Tibial nerve (tissue), 4 donors: ENCODE results near the gene TMEM169. TPM values are rescaled to one million over a fixed set of nuclear protein-coding genes. Genes with fewer than 3 reads are reported as not detected.

Experiments used
- DNase-seq, 2 donors: peaks; one replicate each; pipeline ENCODE4 v3.0.0-alpha.2; 2019; ENCODE audit warnings: low spot score in 2 of 2
- H3K27ac ChIP-seq, 4 donors: fragments of 200-600 bp; sonication (generic) in 3 of 4; one replicate each; pipeline ENCODE4 v1.5.1; 2017 to 2019; ENCODE audit warnings: mild to moderate bottlenecking in 1 of 4
- H3K27me3 ChIP-seq, 2 donors: fragments of 200-600 bp; sonication (generic) in 1 of 2; one replicate each; pipeline versions ENCODE4 v1.5.1 to v1.6.0; 2017 to 2019
- H3K36me3 ChIP-seq, 3 donors: fragments of 200-600 bp; sonication (generic); one replicate each; pipeline ENCODE4 v1.5.1; 2018 to 2019
- H3K4me1 ChIP-seq, 4 donors: fragments of 200-600 bp; sonication (generic) in 3 of 4; one replicate each; pipeline ENCODE4 v1.5.1; 2017 to 2019
- H3K4me3 ChIP-seq, 4 donors: fragments of 200-600 bp; sonication (generic) in 3 of 4; one replicate each; pipeline ENCODE4 v1.5.1; 2017 to 2019; ENCODE audit warnings: mild to moderate bottlenecking in 1 of 4, moderate library complexity in 1 of 4
- H3K9me3 ChIP-seq, 4 donors: fragments of 200-600 bp; sonication (generic) in 3 of 4; one replicate each; pipeline ENCODE4 v1.5.1; 2017 to 2019
- EP300 ChIP-seq, 2 donors: sonication (generic); formaldehyde crosslinking; IDR thresholded peaks; one replicate each; pipeline ENCODE4 v1.6.1; 2017; ENCODE audit warnings: antibody characterized with exemption in 2 of 2, mild to moderate bottlenecking in 1 of 2
- POLR2A ChIP-seq, 2 donors: fragments of 450-650 bp; IDR thresholded peaks; one replicate each; pipeline ENCODE4 v1.6.1; 2017; ENCODE audit warnings: antibody characterized with exemption in 2 of 2, mild to moderate bottlenecking in 2 of 2, moderate library complexity in 2 of 2
- WGBS, 2 donors: methylation state at CpG; one replicate each; pipeline ENCODE4 v1.1.5; 2018; 5-methylcytosine and 5-hydroxymethylcytosine counted together
- total RNA-seq, 4 donors: library from RNA; depleted of rRNA; stranded (reverse); fragments of >200 nt; gene quantifications; one replicate each; pipeline ENCODE4 v1.1.0, GENCODE V29; 2016
- TF ChIP-seq, protein P1 (sequence below), 5 experiments: fragments of 200-600 bp in 3 of 5; fragments of 450-650 bp in 2 of 5; sonication (generic) in 3 of 5; IDR thresholded peaks; one replicate each; pipeline ENCODE4 v1.5.1; 2016 to 2019; ENCODE audit warnings: antibody characterized with exemption in 5 of 5, mild to moderate bottlenecking in 3 of 5, moderate library complexity in 2 of 5

Gene TMEM169
- total RNA-seq, 4 donors from 2014 or later: 0.59 to 2.8 (median 1.7) TPM

DNA sequence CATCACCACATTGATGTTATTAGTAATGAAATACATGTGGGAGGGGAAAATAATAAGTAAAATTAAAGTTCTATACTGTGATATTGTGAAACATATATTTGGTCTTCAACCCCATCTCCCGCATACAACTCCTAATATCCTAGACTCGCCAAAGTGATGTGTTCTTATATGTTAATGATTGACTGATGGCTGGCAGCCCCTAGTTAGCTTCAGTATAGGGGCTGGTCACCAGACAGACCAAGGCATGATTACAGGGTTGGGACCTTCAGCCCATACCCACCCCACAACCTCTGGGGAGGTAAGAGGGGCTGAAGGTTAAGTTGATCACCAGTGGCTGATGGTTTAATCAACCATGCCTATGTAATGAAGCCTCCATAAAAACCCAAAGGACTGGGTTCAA lies 40.3 kb upstream of the TMEM169 start:
- TF ChIP-seq, protein P1, sequence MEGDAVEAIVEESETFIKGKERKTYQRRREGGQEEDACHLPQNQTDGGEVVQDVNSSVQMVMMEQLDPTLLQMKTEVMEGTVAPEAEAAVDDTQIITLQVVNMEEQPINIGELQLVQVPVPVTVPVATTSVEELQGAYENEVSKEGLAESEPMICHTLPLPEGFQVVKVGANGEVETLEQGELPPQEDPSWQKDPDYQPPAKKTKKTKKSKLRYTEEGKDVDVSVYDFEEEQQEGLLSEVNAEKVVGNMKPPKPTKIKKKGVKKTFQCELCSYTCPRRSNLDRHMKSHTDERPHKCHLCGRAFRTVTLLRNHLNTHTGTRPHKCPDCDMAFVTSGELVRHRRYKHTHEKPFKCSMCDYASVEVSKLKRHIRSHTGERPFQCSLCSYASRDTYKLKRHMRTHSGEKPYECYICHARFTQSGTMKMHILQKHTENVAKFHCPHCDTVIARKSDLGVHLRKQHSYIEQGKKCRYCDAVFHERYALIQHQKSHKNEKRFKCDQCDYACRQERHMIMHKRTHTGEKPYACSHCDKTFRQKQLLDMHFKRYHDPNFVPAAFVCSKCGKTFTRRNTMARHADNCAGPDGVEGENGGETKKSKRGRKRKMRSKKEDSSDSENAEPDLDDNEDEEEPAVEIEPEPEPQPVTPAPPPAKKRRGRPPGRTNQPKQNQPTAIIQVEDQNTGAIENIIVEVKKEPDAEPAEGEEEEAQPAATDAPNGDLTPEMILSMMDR (IDR thresholded peaks at IDR 0.05): no peak
- TF ChIP-seq EP300 (IDR thresholded peaks at IDR 0.05) (no peak), POLR2A (IDR thresholded peaks at IDR 0.05) (no peak)
- Histone ChIP-seq H3K27me3 (no peaks in the 10 kb centered on the region), H3K4me1 (no peaks in the 10 kb centered on the region), H3K27ac (no peak overlapping the region), H3K9me3 (no peaks in the 10 kb centered on the region), H3K36me3 (peaks cover 0 to 63% (median 0%) of the 10 kb centered on the region in 3 donors), H3K4me3 (no peak overlapping the region)
- no peak for DNase-seq
- 95 to 98% methylated on average over 2 of the region's 2 CpGs for WGBS, 2 donors

DNA sequence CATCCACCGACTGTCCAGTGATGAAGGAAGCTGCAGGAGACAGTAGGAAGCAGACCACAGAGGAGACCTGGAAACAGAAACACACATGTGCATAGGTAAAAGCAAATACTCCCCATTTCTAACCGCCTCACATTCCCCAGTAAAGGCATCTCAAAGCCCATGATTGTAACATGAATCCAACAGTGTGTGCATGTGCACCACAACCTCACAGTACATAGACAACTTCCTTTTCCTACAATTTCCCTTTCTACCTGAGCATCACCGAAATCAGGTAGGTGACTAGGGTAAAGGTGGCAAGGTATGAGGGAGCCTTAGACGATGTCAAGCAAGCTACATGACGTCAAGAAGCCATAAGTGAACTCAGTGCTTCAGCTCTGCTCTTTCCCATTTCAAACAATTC lies 37.8 kb upstream of the TMEM169 start:
- Histone ChIP-seq H3K9me3 (no peaks in the 10 kb centered on the region), H3K36me3 (peaks cover 0 to 45% (median 0%) of the 10 kb centered on the region in 3 donors), H3K4me1 (no peaks in the 10 kb centered on the region), H3K27ac (no peak overlapping the region), H3K27me3 (no peaks in the 10 kb centered on the region), H3K4me3 (no peak overlapping the region)
- no peak for DNase-seq
- WGBS, 2 donors: 84 to 96% methylated on average over 5 of the region's 5 CpGs
- no peak for TF ChIP-seq EP300 (IDR thresholded peaks at IDR 0.05)
- TF ChIP-seq, protein P1 (IDR thresholded peaks at IDR 0.05): no peak
- no peak for TF ChIP-seq POLR2A (IDR thresholded peaks at IDR 0.05)

DNA sequence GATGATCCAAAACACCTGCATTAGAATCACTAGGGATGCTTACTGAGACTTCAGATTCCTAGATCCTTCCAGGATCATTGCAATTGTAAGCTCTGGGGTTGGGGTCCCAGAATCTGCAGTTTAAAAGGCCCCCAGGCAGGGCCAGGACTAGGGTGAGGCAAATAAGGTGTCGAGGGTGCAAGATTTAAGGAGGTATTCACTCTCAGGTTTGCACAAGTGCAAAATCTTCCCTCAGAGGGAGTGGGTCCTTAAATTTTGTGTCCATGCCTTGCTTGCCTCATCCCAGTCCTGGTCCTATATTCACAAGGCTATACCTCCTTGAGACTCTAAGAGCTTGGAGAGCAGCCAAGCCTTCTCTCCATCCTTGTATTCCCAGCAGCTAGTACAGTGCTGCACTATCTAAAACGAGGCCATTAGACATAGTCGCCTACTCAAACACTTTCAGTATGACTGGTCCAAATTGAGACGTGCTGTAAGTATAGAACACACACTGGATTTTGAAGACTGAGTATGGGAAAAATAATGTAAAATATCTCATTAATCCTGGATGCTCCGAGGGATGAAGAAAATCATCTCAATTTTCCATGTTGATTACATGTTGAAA lies 36.7 kb upstream of the TMEM169 start:
- no peak for DNase-seq
- TF ChIP-seq, protein P1 (IDR thresholded peaks at IDR 0.05): no peak
- TF ChIP-seq POLR2A (IDR thresholded peaks at IDR 0.05) (no peak), EP300 (IDR thresholded peaks at IDR 0.05) (no peak)
- Histone ChIP-seq H3K9me3 (no peaks in the 10 kb centered on the region), H3K4me1 (no peaks in the 10 kb centered on the region), H3K36me3 (peaks cover 0 to 43% (median 0%) of the 10 kb centered on the region in 3 donors), H3K27ac (no peak overlapping the region), H3K27me3 (no peaks in the 10 kb centered on the region), H3K4me3 (no peak overlapping the region)
- 40 to 50% methylated on average over 5 of the region's 5 CpGs for WGBS, 2 donors

DNA sequence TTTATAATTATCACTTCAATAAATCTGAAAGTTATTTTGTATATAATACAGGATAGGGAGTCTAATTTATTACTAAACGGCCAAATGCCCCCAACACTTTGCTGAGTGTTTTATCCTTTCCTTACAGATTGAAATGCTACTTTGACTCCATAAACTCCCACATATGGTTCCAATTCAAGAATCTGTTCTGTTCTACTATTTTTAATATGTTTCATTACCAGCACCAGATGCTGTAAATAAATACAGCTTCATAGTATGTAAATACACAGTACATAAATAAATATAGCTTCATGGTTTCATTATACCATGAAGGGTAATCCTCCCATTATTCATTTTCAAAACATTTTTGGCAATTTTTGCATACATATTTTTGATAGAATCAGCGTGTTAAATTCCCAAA lies 34.3 kb upstream of the TMEM169 start:
- no peaks in the 10 kb centered on the region for H3K27me3 ChIP-seq
- no peak overlapping the region for H3K27ac ChIP-seq
- H3K4me3 ChIP-seq: no peak overlapping the region
- H3K36me3 ChIP-seq: peaks cover 0 to 32% (median 2%) of the 10 kb centered on the region in 3 donors
- no peaks in the 10 kb centered on the region for H3K4me1 ChIP-seq
- TF ChIP-seq, protein P1 (IDR thresholded peaks at IDR 0.05): no peak
- TF ChIP-seq POLR2A (IDR thresholded peaks at IDR 0.05) (no peak), EP300 (IDR thresholded peaks at IDR 0.05) (no peak)
- DNase-seq: no peak
- WGBS, 2 donors: 73 to 74% methylated on average over 2 of the region's 2 CpGs
- H3K9me3 ChIP-seq: no peaks in the 10 kb centered on the region

DNA sequence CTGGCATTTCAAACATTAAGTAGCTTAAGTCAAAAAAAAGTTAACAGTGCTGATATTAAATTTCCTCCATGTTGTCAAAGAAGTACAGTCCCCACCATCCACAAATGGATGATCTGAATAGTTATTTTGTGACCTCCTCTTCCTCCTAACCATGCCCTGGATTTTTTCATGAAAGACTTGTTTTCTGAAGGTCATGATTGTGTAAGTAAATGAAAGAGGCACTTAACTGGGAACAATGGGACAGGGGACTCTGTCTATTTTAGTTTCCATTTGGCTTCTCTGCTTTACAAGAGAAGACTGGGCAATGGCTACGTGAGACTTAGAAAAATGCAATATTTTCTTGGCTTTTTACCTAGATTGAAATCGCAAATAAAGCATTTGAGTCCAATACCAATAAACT lies 32.3 kb upstream of the TMEM169 start:
- no peaks in the 10 kb centered on the region for H3K4me1 ChIP-seq
- DNase-seq: no peak
- TF ChIP-seq EP300 (IDR thresholded peaks at IDR 0.05) (no peak), POLR2A (IDR thresholded peaks at IDR 0.05) (no peak)
- TF ChIP-seq, protein P1 (IDR thresholded peaks at IDR 0.05): no peak
- WGBS, 2 donors: 61 to 62% methylated on average over 2 of the region's 2 CpGs
- no peak overlapping the region for H3K4me3 ChIP-seq
- H3K36me3 ChIP-seq: peaks cover 0 to 17% (median 2%) of the 10 kb centered on the region in 3 donors
- no peak overlapping the region for H3K27ac ChIP-seq
- H3K27me3 ChIP-seq: no peaks in the 10 kb centered on the region
- H3K9me3 ChIP-seq: no peaks in the 10 kb centered on the region
